ENCODE data around the gene ARNT2. TPM values are rescaled to one million over a fixed set of nuclear protein-coding genes. Genes with fewer than 3 reads are reported as not detected.

ARNT2 gene
- total RNA-seq, 1 donor, result 12.7 TPM

DNA sequence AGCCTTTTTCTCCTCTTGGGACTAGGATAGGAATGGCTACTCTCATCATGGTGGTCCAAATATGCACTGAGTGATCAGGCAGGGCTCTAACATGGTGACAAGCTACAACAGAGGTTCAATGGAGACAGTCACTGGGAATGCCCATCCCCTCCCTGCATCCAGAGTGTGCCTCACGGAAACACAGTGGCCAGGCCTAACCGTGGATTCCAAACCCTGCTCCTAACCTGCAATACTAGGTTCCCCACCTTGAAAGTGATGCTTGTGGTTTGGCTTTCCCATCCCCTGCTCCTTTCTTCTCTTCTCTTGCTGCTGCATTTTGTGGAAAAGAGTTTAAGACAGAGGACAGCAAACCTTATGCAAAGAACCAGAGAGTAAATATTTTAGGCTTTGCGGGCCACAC, 216.0 kb downstream of the ARNT2 start:
- DNase-seq (ENCODE audit: low read depth), result no peak
- H3K4me3 ChIP-seq (ENCODE audit: low read depth, low read length), result no peak overlapping the region
- TF ChIP-seq, protein P1, sequence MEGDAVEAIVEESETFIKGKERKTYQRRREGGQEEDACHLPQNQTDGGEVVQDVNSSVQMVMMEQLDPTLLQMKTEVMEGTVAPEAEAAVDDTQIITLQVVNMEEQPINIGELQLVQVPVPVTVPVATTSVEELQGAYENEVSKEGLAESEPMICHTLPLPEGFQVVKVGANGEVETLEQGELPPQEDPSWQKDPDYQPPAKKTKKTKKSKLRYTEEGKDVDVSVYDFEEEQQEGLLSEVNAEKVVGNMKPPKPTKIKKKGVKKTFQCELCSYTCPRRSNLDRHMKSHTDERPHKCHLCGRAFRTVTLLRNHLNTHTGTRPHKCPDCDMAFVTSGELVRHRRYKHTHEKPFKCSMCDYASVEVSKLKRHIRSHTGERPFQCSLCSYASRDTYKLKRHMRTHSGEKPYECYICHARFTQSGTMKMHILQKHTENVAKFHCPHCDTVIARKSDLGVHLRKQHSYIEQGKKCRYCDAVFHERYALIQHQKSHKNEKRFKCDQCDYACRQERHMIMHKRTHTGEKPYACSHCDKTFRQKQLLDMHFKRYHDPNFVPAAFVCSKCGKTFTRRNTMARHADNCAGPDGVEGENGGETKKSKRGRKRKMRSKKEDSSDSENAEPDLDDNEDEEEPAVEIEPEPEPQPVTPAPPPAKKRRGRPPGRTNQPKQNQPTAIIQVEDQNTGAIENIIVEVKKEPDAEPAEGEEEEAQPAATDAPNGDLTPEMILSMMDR (IDR thresholded peaks at IDR 0.05; ENCODE audit: insufficient read depth, low read length), result no peak

- no peak overlapping the region for H3K4me3 ChIP-seq (ENCODE audit: low read depth, low read length)
- TF ChIP-seq, protein P1 (IDR thresholded peaks at IDR 0.05; ENCODE audit: insufficient read depth, low read length), result no peak
- no peak for DNase-seq (ENCODE audit: low read depth)
Measured at GRCh38 chr15:80620931-80621330, 216.7 kb downstream of the ARNT2 start.

DNA sequence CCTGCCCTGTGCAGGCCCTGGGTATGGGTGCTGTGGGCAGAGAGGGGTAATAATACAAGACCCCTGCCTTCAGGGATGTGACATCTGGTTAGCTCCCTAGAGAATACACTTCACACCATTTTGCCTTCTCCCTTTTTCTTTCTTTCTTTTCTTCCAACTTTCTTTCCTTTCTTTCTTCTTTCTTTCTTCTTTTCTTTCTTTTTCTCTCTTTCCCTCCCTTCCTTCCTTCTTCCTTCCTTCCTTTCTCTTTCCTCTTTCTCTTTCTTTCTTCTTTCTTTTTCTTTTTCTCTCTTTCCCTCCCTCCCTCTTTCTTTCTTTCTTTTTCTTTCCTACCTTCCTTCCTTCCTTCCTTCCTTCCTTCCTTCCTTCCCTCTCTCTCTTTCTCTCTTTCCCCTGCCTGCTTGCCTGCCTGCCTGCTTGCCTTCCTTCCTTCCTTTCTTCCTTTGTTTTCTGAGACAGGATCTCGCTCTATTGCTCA, 222.5 kb downstream of the ARNT2 start:
- TF ChIP-seq, protein P1 (IDR thresholded peaks at IDR 0.05; ENCODE audit: insufficient read depth, low read length), result no peak
- DNase-seq (ENCODE audit: low read depth), result no peak
- H3K4me3 ChIP-seq (ENCODE audit: low read depth, low read length), result no peak overlapping the region

- TF ChIP-seq, protein P1 (IDR thresholded peaks at IDR 0.05; ENCODE audit: insufficient read depth, low read length), result no peak
- DNase-seq (ENCODE audit: low read depth), result no peak
- no peak overlapping the region for H3K4me3 ChIP-seq (ENCODE audit: low read depth, low read length)
Measured at GRCh38 chr15:80629355-80629754, 225.2 kb downstream of the ARNT2 start.

- DNase-seq (ENCODE audit: low read depth), result no peak
- TF ChIP-seq, protein P1 (IDR thresholded peaks at IDR 0.05; ENCODE audit: insufficient read depth, low read length), result no peak
- no peak overlapping the region for H3K4me3 ChIP-seq (ENCODE audit: low read depth, low read length)
Measured at GRCh38 chr15:80630981-80631380, 226.8 kb downstream of the ARNT2 start.

GRCh38 chr15:80633221-80633620, 229.0 kb downstream of the ARNT2 start:
- no peak overlapping the region for H3K4me3 ChIP-seq (ENCODE audit: low read depth, low read length)
- TF ChIP-seq, protein P1 (IDR thresholded peaks at IDR 0.05; ENCODE audit: insufficient read depth, low read length), result no peak
- no peak for DNase-seq (ENCODE audit: low read depth)

DNA sequence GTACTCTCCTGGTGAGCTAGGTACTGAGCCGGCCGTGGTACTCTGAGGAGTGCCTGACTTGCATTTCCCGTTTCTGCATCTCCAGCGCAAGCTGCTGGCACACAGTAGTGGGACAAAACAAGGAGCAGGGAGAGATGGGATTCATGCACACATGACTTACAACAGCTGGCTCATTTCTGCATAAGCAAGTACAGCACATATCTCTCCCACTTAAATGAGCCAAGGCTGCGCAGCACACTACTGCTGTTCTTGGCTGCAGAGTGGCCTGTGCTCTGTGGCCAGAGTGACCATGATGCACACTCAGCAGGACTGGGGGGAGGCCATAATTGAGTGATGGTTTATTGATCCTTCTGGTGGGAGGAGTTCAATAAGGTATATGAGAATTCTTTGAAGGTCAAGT, 231.8 kb downstream of the ARNT2 start:
- no peak overlapping the region for H3K4me3 ChIP-seq (ENCODE audit: low read depth, low read length)
- peak; percentile 70 for DNase-seq (ENCODE audit: low read depth)
- TF ChIP-seq, protein P1 (IDR thresholded peaks at IDR 0.05; ENCODE audit: insufficient read depth, low read length), result no peak
